ENCODE results near the gene KCNAB3.

Gene KCNAB3

GRCh38 chr17:7911116-7911515, 18.5 kb downstream of the KCNAB3 start:
- Histone ChIP-seq H3K27ac (ENCODE audit: extremely low read depth, low read depth, low read length) (no peak overlapping the region), H3K9me3 (ENCODE audit: control insufficient read depth, insufficient read depth, low read depth, low read length) (no peaks in the 10 kb centered on the region), H3K4me3 (ENCODE audit: low read depth, low read length) (no peak overlapping the region), H3K36me3 (ENCODE audit: control insufficient read depth in 2 of 2, insufficient read depth in 1 of 2, low read length in 2 of 2) (peaks cover 35 to 64% of the 10 kb centered on the region in 2 experiments), H3K4me1 (ENCODE audit: control insufficient read depth, insufficient read depth, low read length) (peaks cover 11% of the 10 kb centered on the region)
- POLR2A ChIA-PET, result no interaction called here
- TF ChIP-seq PRDM1 (tag by site-specific recombination; IDR thresholded peaks at IDR 0.05), result 0 out of 2 replicates have a peak, but pooled peaks have one; percentile 12
- no peak for TF ChIP-seq ZNF112 (tag by site-specific recombination; IDR thresholded peaks at IDR 0.05)
- CTCF ChIA-PET, result interaction anchor here (1.2 to 3.5 kb wide), 5 partner anchors 48 to 168 kb away, joined by 3 to 92 read pairs (median 29); no protein-coding TSS in a partner anchor

DNA sequence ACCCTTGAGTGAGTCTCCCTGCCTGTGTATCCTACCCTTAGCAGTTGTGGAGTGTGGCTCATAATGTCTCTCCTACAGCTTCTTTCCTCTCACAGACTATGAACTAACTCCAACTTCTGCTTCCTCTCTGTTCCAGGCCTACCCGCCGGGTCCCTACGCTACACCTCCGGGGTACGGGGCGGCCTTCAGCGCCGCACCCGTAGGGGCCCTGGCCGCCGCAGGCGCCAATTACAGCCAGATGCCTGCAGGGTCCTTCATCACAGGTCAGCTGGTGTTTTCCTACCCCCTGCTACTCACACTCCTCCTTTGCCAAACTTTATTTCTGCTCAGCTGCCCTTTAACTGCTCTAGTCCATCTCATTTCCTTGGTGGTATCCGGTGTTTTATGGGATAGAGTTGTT, 18.9 kb downstream of the KCNAB3 start:
- no peaks in the 10 kb centered on the region for H3K9me3 ChIP-seq (ENCODE audit: control insufficient read depth, insufficient read depth, low read depth, low read length)
- peaks cover 10% of the 10 kb centered on the region; the same call in 1 of the 2 replicates for H3K4me1 ChIP-seq (ENCODE audit: control insufficient read depth, insufficient read depth, low read length)
- POLR2A ChIA-PET, result no interaction called here
- peaks cover 39 to 68% of the 10 kb centered on the region in 2 experiments for H3K36me3 ChIP-seq (ENCODE audit: control insufficient read depth in 2 of 2, insufficient read depth in 1 of 2, low read length in 2 of 2)
- TF ChIP-seq ZNF37A (tag by site-specific recombination; IDR thresholded peaks at IDR 0.05) (no peak), ZBTB44 (tag by site-specific recombination; IDR thresholded peaks at IDR 0.05) (no peak), ZNF146 (tag by site-specific recombination; IDR thresholded peaks at IDR 0.05) (no peak), ZNF626 (tag by site-specific recombination; IDR thresholded peaks at IDR 0.05) (no peak)
- no peak overlapping the region for H3K4me3 ChIP-seq (ENCODE audit: low read depth, low read length)
- no peak overlapping the region for H3K27ac ChIP-seq (ENCODE audit: extremely low read depth, low read depth, low read length)
- CTCF ChIA-PET, result interaction anchor here (0.6 to 1.2 kb wide), 3 partner anchors 35 to 133 kb away, joined by 3 read pairs; no protein-coding TSS in a partner anchor

DNA sequence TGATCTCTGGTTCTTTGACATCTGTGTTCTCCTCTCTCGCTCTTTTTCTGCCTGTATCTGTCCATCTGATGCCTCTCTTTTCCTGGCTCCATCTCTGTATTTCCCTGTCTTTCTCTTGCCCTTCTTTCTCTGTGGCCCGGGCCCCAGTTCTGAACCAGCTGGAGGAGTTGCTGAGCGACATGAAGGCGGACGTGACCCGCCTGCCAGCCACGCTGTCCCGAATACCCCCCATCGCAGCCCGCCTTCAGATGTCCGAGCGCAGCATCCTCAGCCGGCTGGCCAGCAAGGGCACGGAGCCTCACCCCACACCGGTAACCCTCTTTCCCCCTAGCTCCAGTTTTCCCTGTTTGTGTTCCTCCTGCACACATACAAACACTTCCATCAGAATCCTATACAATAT, 19.4 kb downstream of the KCNAB3 start:
- Histone ChIP-seq H3K9me3 (ENCODE audit: control insufficient read depth, insufficient read depth, low read depth, low read length) (no peaks in the 10 kb centered on the region), H3K27ac (ENCODE audit: extremely low read depth, low read depth, low read length) (no peak overlapping the region), H3K36me3 (ENCODE audit: control insufficient read depth in 2 of 2, insufficient read depth in 1 of 2, low read length in 2 of 2) (peaks cover 43 to 72% of the 10 kb centered on the region in 2 experiments), H3K4me3 (ENCODE audit: low read depth, low read length) (no peak overlapping the region), H3K4me1 (ENCODE audit: control insufficient read depth, insufficient read depth, low read length) (peaks cover 10% of the 10 kb centered on the region; the same call in 1 of the 2 replicates)
- peak; percentile 9 for TF ChIP-seq ZNF366 (tag by site-specific recombination; conservative IDR thresholded peaks at IDR 0.05)
- no peak for TF ChIP-seq KLF16 (tag by site-specific recombination; IDR thresholded peaks at IDR 0.05)
- POLR2A ChIA-PET, result no interaction called here
- CTCF ChIA-PET, result interaction anchor here (0.6 to 1.2 kb wide), 4 partner anchors 11 to 133 kb away, joined by 3 read pairs; no protein-coding TSS in a partner anchor

- Histone ChIP-seq H3K9me3 (ENCODE audit: control insufficient read depth, insufficient read depth, low read depth, low read length) (no peaks in the 10 kb centered on the region), H3K27ac (ENCODE audit: extremely low read depth, low read depth, low read length) (no peak overlapping the region), H3K4me1 (ENCODE audit: control insufficient read depth, insufficient read depth, low read length) (peaks cover 4% of the 10 kb centered on the region; the same call in 1 of the 2 replicates), H3K4me3 (ENCODE audit: low read depth, low read length) (no peak overlapping the region), H3K36me3 (ENCODE audit: control insufficient read depth in 2 of 2, insufficient read depth in 1 of 2, low read length in 2 of 2) (peaks cover 54 to 84% of the 10 kb centered on the region in 2 experiments)
- TF ChIP-seq GLIS2 (tag by site-specific recombination; IDR thresholded peaks at IDR 0.05), result no peak
- no peak for TF ChIP-seq YY1 (tag by site-specific recombination; IDR thresholded peaks at IDR 0.05)
- TF ChIP-seq ZNF335 (tag by site-specific recombination; conservative IDR thresholded peaks at IDR 0.05), result no peak
- no peak for TF ChIP-seq ZNF777 (tag by site-specific recombination; IDR thresholded peaks at IDR 0.05; ENCODE audit: borderline replicate concordance)
- POLR2A ChIA-PET, result interaction anchor here (1.7 kb wide), 1 partner anchor 52 kb away, joined by 3 read pairs; the partner anchor contains the start of gene NAA38
- CTCF ChIA-PET, result interaction anchor here (1.5 to 2.2 kb wide), 2 partner anchors 81 to 132 kb away, joined by 5 to 9 read pairs; no protein-coding TSS in a partner anchor
Observed at GRCh38 chr17:7909089-7909488, 20.6 kb downstream of the KCNAB3 start.

Measured in HEK293 (cell line).